Tibial nerve (tissue), 4 donors: Measurements from ENCODE around the gene MYO6.
"Not testable (repeated sequence)": the region's sequence is repeated elsewhere in the genome, so short reads cannot be mapped to it uniquely, and the experiment has no call there.

Source experiments
- CTCF ChIP-seq, 5 experiments: fragments of 200-600 bp in 3 of 5; fragments of 450-650 bp in 2 of 5; sonication (generic) in 3 of 5; IDR thresholded peaks; one replicate each; pipeline ENCODE4 v1.5.1; 2016 to 2019; ENCODE audit warnings: antibody characterized with exemption in 5 of 5, mild to moderate bottlenecking in 3 of 5, moderate library complexity in 2 of 5
- EP300 ChIP-seq, 2 donors: sonication (generic); formaldehyde crosslinking; IDR thresholded peaks; one replicate each; pipeline ENCODE4 v1.6.1; 2017; ENCODE audit warnings: antibody characterized with exemption in 2 of 2, mild to moderate bottlenecking in 1 of 2

GRCh38 chr6:75900216-75900615 lies 151.2 kb downstream of the MYO6 start:
- TF ChIP-seq CTCF, EP300 (IDR thresholded peaks at IDR 0.05): not testable (repeated sequence)
